Tibial nerve (tissue), 4 donors: ENCODE measurements around the gene PIMREG. TPM values are rescaled to one million over a fixed set of nuclear protein-coding genes. Genes with fewer than 3 reads are reported as not detected.

Experiments
- DNase-seq, 2 donors: peaks; one replicate each; pipeline ENCODE4 v3.0.0-alpha.2; 2019; ENCODE audit warnings: low spot score in 2 of 2
- H3K27ac ChIP-seq, 4 donors: fragments of 200-600 bp; sonication (generic) in 3 of 4; one replicate each; pipeline ENCODE4 v1.5.1; 2017 to 2019; ENCODE audit warnings: mild to moderate bottlenecking in 1 of 4
- H3K27me3 ChIP-seq, 2 donors: fragments of 200-600 bp; sonication (generic) in 1 of 2; one replicate each; pipeline versions ENCODE4 v1.5.1 to v1.6.0; 2017 to 2019
- H3K36me3 ChIP-seq, 3 donors: fragments of 200-600 bp; sonication (generic); one replicate each; pipeline ENCODE4 v1.5.1; 2018 to 2019
- H3K4me1 ChIP-seq, 4 donors: fragments of 200-600 bp; sonication (generic) in 3 of 4; one replicate each; pipeline ENCODE4 v1.5.1; 2017 to 2019
- H3K4me3 ChIP-seq, 4 donors: fragments of 200-600 bp; sonication (generic) in 3 of 4; one replicate each; pipeline ENCODE4 v1.5.1; 2017 to 2019; ENCODE audit warnings: mild to moderate bottlenecking in 1 of 4, moderate library complexity in 1 of 4
- H3K9me3 ChIP-seq, 4 donors: fragments of 200-600 bp; sonication (generic) in 3 of 4; one replicate each; pipeline ENCODE4 v1.5.1; 2017 to 2019
- EP300 ChIP-seq, 2 donors: sonication (generic); formaldehyde crosslinking; IDR thresholded peaks; one replicate each; pipeline ENCODE4 v1.6.1; 2017; ENCODE audit warnings: antibody characterized with exemption in 2 of 2, mild to moderate bottlenecking in 1 of 2
- POLR2A ChIP-seq, 2 donors: fragments of 450-650 bp; IDR thresholded peaks; one replicate each; pipeline ENCODE4 v1.6.1; 2017; ENCODE audit warnings: antibody characterized with exemption in 2 of 2, mild to moderate bottlenecking in 2 of 2, moderate library complexity in 2 of 2
- WGBS, 2 donors: methylation state at CpG; one replicate each; pipeline ENCODE4 v1.1.5; 2018; 5-methylcytosine and 5-hydroxymethylcytosine counted together
- total RNA-seq, 4 donors: library from RNA; depleted of rRNA; stranded (reverse); fragments of >200 nt; gene quantifications; one replicate each; pipeline ENCODE4 v1.1.0, GENCODE V29; 2016
- TF ChIP-seq, protein P1 (sequence below), 5 experiments: fragments of 200-600 bp in 3 of 5; fragments of 450-650 bp in 2 of 5; sonication (generic) in 3 of 5; IDR thresholded peaks; one replicate each; pipeline ENCODE4 v1.5.1; 2016 to 2019; ENCODE audit warnings: antibody characterized with exemption in 5 of 5, mild to moderate bottlenecking in 3 of 5, moderate library complexity in 2 of 5

PIMREG gene
- total RNA-seq, 4 donors from 2014 or later, result 0.42 to 0.59 TPM; not detected in 2

DNA sequence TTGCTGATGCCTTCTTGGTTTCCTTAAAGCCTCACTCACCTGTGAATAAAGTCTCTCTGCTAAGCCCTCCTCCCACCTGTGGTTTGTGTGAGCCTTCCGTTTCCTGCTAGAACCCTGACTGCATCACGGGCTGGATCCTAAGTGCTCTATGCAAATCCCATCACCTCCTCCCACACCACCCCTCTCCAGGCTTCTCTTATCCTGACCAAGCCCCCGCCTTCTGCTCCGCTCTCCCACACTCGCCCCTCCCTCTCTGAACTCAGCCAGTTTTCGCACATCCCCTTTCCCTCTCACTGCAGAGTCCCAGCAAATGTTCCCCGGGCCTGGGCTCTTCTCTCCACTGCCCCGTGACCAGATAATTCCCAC, 51.8 kb downstream of the PIMREG start:
- no peaks in the 10 kb centered on the region for H3K36me3 ChIP-seq
- H3K4me1 ChIP-seq, result peaks cover 0 to 35% (median 0%) of the 10 kb centered on the region in 4 donors
- TF ChIP-seq, protein P1, sequence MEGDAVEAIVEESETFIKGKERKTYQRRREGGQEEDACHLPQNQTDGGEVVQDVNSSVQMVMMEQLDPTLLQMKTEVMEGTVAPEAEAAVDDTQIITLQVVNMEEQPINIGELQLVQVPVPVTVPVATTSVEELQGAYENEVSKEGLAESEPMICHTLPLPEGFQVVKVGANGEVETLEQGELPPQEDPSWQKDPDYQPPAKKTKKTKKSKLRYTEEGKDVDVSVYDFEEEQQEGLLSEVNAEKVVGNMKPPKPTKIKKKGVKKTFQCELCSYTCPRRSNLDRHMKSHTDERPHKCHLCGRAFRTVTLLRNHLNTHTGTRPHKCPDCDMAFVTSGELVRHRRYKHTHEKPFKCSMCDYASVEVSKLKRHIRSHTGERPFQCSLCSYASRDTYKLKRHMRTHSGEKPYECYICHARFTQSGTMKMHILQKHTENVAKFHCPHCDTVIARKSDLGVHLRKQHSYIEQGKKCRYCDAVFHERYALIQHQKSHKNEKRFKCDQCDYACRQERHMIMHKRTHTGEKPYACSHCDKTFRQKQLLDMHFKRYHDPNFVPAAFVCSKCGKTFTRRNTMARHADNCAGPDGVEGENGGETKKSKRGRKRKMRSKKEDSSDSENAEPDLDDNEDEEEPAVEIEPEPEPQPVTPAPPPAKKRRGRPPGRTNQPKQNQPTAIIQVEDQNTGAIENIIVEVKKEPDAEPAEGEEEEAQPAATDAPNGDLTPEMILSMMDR (IDR thresholded peaks at IDR 0.05), result no peak
- TF ChIP-seq EP300 (IDR thresholded peaks at IDR 0.05), result no peak
- no peak for TF ChIP-seq POLR2A (IDR thresholded peaks at IDR 0.05)
- H3K4me3 ChIP-seq, result no peak overlapping the region
- 15% methylated on average over 8 of the region's 8 CpGs for WGBS, 2 donors
- peaks cover 0 to 6% of the 10 kb centered on the region in 2 donors for H3K27me3 ChIP-seq
- H3K27ac ChIP-seq, result no peak overlapping the region
- no peaks in the 10 kb centered on the region for H3K9me3 ChIP-seq
- DNase-seq, result no peak

DNA sequence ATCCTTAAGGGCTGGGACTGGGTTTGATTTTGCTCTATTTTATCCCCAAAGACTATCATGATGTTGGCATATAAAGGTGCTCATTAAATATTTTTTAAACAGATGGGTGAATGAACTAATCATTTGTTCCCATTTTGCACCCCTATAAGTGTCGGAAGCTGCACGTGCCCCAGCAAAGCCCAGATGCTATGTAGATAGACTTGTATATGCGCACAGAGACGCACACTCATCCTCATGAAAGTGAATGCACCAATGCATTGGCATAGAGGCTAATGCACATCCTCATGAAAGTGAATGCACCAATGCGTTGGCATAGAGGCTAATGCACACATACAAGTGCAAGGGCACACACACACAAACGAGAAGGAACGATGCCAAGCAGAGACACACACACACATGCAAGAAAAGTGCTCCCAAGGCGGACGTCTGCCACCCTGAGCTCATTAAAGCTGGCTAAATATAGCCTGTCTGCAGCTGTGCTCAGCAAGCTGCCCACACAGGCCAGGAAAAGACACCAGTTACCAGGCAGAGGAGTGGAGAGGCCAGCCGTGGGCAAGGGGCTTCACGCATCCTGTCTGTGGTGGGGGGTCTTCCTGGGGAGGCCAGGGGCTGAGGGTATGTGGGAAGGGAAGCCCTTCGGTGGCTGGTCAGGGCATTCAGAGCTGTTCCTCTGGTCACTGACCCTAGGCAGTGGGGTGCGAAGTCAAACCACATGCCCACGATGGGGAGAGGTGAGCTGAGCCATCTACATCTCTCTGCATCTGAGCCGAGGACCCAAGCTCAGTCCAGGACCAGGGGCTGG, 52.6 kb downstream of the PIMREG start:
- TF ChIP-seq, protein P1 (IDR thresholded peaks at IDR 0.05), result no peak
- no peak for DNase-seq

DNA sequence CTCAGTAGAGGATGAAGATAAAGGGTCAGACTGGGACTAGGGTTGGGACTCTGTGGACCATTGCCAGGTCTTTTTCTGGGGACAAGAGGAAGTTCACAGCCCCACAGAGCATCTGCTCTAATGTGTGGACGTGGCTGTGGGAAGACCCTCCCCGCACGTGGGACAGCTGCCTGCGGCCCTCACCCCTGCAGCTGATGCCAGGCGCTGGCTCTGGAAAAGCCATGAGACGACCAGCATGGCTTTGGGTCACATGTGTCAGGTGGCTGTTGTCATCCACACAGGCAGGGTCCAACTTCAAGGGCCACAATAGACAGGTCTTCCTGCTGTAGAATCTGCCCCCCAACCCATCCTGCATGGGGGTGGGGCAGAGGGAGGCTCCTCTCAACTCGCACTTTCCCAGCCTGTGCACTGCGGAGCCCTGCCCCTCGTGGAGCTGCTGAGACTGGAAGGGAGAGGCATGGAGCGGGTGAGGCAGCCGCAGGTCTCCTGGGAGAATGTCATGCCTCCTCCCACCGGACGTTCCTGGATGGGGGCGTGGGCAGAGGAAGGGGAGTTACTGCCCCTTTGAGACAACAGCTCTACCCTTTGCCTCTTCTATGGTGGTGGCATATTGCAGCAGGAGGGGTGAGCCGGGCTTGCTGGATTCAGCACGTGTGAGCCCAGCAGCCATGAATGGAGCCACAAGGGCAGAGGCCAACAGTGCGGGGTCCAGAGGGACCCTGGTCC, 53.4 kb downstream of the PIMREG start:
- peaks cover 0 to 3% (median 0%) of the 10 kb centered on the region in 3 donors for H3K36me3 ChIP-seq
- no peaks in the 10 kb centered on the region for H3K9me3 ChIP-seq
- H3K27ac ChIP-seq, result no peak overlapping the region
- peaks cover 0 to 35% (median 0%) of the 10 kb centered on the region in 4 donors for H3K4me1 ChIP-seq
- no peak overlapping the region for H3K4me3 ChIP-seq
- TF ChIP-seq POLR2A (IDR thresholded peaks at IDR 0.05) (no peak), EP300 (IDR thresholded peaks at IDR 0.05) (no peak)
- H3K27me3 ChIP-seq, result peaks cover 0 to 6% of the 10 kb centered on the region in 2 donors
- WGBS, 2 donors, result 46 to 55% methylated on average over 11 to 17 of the region's 17 CpGs
- DNase-seq, result no peak

More for the DNA sequence above, 52.6 kb downstream of the PIMREG start:
- Histone ChIP-seq H3K4me1 (peaks cover 0 to 35% (median 0%) of the 10 kb centered on the region in 4 donors), H3K9me3 (no peaks in the 10 kb centered on the region), H3K27ac (no peak overlapping the region), H3K4me3 (no peak overlapping the region), H3K36me3 (no peaks in the 10 kb centered on the region), H3K27me3 (peaks cover 0 to 6% of the 10 kb centered on the region in 2 donors)
- WGBS, 2 donors, result 50 to 57% methylated on average over 15 of the region's 15 CpGs

DNA sequence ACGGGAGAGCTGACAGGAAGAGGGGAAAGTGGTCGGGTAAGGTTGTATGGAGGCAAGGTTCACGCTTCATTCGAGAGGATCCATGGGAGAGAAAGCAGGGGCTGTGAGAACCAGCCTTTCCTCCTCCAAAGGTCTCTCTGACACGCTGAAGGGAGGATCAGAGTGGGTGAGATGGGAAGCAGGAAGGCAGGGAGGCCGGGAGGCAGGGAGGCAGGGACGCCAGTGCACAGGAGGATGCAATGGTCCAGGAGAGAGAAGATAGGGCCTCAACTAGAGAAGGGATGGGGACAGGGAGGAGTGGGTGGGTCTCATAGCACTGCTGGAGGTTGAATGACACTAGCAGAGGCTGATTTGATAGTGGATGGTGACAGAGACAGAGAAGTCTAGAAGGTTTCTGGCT, 54.1 kb downstream of the PIMREG start:
- Histone ChIP-seq H3K27me3 (peaks cover 0 to 6% of the 10 kb centered on the region in 2 donors), H3K4me3 (no peak overlapping the region), H3K27ac (no peak overlapping the region), H3K4me1 (peaks cover 0 to 28% (median 0%) of the 10 kb centered on the region in 4 donors), H3K36me3 (peaks cover 0 to 10% (median 0%) of the 10 kb centered on the region in 3 donors), H3K9me3 (no peaks in the 10 kb centered on the region)
- 72 to 79% methylated on average over 7 of the region's 7 CpGs for WGBS, 2 donors
- no peak for TF ChIP-seq EP300 (IDR thresholded peaks at IDR 0.05)
- TF ChIP-seq, protein P1 (IDR thresholded peaks at IDR 0.05), result no peak
- TF ChIP-seq POLR2A (IDR thresholded peaks at IDR 0.05), result no peak
- DNase-seq, result no peak

DNA sequence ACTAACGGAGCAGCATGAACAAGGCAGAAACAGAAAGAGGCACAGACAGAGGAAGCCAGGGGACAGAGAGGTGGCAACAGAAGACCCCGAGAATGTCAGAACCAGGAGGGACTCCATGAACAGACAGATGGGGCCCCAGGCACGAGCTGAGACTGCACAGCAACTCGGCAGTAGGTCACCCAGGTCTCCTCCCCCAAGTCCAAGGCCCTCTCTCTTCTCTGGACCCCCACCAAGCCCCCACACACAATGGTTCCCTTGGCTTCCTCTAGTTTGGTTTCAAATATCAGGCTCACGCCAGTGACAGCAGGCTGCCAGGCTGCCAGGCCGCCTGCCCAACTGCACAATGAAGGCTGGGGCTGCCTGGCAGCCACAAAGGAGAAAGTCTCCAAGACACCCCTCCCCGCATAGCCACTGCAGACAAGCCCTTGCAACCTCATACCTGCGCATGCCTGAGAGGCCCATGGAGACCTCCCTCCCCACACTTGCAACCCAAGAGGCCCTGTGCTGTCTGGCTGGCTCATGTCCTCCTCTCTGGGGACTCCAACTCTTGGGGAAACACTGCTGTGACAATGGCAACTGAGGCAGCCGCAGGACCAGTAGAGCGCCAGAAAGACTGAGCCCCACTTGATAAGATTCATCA, 54.8 kb downstream of the PIMREG start:
- 84% methylated on average over 10 of the region's 10 CpGs for WGBS, 2 donors

More for the DNA sequence above, 54.8 kb downstream of the PIMREG start:
- H3K4me3 ChIP-seq, result no peak overlapping the region
- no peaks in the 10 kb centered on the region for H3K9me3 ChIP-seq
- H3K4me1 ChIP-seq, result peaks cover 0 to 27% (median 0%) of the 10 kb centered on the region in 4 donors
- peaks cover 0 to 11% (median 0%) of the 10 kb centered on the region in 3 donors for H3K36me3 ChIP-seq
- no peak for DNase-seq
- H3K27ac ChIP-seq, result no peak overlapping the region
- H3K27me3 ChIP-seq, result peaks cover 0 to 6% of the 10 kb centered on the region in 2 donors
- no peak for TF ChIP-seq EP300 (IDR thresholded peaks at IDR 0.05)
- TF ChIP-seq, protein P1 (IDR thresholded peaks at IDR 0.05), result no peak
- no peak for TF ChIP-seq POLR2A (IDR thresholded peaks at IDR 0.05)

Other genes with a start within 250 kb of the PIMREG start
- gene AIPL1, start 9.3 kb upstream of the PIMREG start, total RNA-seq, result not detected
- gene PITPNM3, start 112.1 kb downstream of the PIMREG start, total RNA-seq, result 1 to 10 TPM in 3 of 4 donors, under 1 TPM in 1; 0.90 to 5.2 (median 2.3) TPM
- gene KIAA0753, start 196.3 kb downstream of the PIMREG start, total RNA-seq, result 10 to 100 TPM; 14.1 to 24.0 (median 16.9) TPM
- gene TXNDC17, start 196.6 kb downstream of the PIMREG start, total RNA-seq, result 100 to 1,000 TPM in 1 of 4 donors, 10 to 100 TPM in 3; 31.8 to 124 (median 85.6) TPM
- gene MED31, start 207.2 kb downstream of the PIMREG start, total RNA-seq, result 10 to 100 TPM in 1 of 4 donors, 1 to 10 TPM in 3; 4.5 to 12.6 (median 6.6) TPM
- gene C17orf100, start 207.3 kb downstream of the PIMREG start, total RNA-seq, result 1 to 10 TPM in 3 of 4 donors, not detected in 1; 2.1 to 3.9 (median 3.5) TPM